Esophagus mucosa (tissue), 1 donor: ENCODE measurements around the gene CDKN2C. TPM values are rescaled to one million over a fixed set of nuclear protein-coding genes. Genes with fewer than 3 reads are reported as not detected.
"Not testable (repeated sequence)": the region's sequence is repeated elsewhere in the genome, so short reads cannot be mapped to it uniquely, and the experiment has no call there.

Source experiments
- ATAC-seq: fragments of 200-7000 bp; cut with Tn5 transposase; one replicate; pipeline ENCODE4 v1.9.1; 2020
- total RNA-seq: library from RNA; stranded (reverse); gene quantifications from one replicate; pipeline ENCODE4 v1.2.4, GENCODE V29; 2023
- donor health status: DM: yes; HTN: yes; CAD: no.

Gene CDKN2C
- total RNA-seq, 1 donor from 2014 or later, result 6.9 TPM

DNA sequence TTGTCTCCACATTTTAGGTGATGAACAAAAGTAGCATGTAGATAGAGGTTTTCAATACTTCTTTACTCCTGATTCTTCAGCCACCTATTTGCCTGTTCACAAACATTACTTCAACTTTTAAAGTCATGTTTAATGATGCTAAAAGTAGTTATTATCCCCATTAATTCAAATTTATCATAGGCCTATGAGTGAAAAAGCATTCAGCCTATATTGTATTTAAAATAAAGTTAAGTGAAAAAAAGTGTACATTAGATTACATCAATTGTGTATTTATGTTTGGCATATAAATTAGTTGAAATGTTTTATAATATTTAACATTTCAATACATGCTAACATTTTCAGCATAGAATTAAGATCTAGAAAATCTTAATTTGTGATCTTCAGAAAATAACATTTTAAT, 10.5 kb downstream of the CDKN2C start:
- ATAC-seq, result no peak

DNA sequence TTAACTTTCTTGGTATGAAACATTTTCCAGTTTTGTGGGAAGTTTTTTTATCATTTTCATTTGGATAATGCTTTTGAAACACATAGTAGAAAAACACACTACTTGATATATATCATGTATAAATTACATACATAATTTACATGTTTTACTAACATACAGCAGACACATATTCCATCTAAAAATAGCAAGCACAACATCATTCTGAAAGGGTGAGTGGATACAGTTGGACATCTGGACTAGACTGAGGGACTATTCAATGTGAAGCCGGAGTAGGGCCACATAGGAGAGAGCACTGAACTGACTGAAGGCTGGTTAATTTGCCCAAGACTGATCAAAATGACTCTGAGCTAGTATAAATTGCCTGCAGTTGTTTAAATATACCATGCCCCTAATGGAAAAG, 11.7 kb downstream of the CDKN2C start:
- no peak for ATAC-seq

DNA sequence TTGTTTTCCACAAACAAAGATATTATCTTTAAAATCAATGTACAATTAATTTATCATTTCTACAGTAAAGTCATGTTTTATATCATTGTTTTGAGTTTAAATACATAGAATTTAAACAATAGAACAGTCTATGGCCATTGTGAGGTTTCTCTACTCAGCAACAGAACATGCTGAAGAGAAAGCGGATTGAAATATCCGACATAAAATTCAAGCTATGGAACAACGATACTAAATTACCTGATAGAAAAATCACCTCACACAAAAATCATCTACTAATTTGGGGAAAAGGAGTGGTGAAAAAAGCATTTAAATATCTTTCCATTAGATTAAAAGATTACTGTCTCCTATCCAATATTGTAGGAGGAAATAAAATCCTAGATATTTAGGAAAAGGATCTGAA, 12.6 kb downstream of the CDKN2C start:
- ATAC-seq, result no peak

DNA sequence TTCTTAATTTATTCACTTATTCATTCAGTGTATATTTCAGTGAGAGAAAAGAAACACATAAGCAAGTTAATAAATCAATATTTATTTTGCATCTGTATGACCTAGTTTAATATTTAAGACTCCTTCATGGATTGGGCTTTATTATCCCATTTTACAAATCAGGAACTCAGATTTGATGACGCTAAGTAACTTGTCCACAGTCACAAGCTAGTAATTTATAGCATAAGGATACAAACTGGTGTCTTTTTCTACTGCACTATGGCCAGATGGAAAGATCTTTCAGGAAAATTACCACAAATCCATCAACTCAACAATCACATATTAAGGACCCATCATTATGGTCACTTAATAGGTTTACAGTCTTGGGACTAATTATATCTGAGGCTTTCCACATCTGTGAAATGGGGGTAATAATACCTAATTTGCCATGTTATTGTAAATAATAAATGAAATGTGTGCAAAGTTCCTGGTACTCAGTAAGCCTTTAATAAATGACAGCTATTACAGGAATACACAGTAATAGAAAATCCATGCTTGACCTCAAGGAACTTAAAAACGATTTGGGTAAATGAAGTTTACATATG, 13.3 kb downstream of the CDKN2C start:
- no peak for ATAC-seq

DNA sequence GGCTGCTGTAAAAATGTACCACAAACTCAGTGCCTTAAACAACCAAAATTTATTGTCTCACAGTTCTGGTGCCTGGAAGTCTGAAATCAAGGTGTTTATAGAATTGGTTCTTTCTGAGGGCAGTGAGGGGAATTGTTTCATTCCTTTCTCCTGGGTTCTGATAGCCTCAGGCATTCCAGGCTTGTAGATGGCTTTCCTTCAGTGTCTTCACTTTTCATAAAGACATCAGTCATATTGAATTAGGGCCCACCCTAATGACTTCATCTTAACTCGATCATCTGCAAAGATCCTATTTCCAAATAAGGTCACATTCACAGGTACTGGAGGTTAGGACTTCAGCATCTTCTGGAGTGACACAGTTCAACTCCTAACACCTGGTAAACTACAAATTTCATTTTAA, 15.0 kb downstream of the CDKN2C start:
- no peak for ATAC-seq

DNA sequence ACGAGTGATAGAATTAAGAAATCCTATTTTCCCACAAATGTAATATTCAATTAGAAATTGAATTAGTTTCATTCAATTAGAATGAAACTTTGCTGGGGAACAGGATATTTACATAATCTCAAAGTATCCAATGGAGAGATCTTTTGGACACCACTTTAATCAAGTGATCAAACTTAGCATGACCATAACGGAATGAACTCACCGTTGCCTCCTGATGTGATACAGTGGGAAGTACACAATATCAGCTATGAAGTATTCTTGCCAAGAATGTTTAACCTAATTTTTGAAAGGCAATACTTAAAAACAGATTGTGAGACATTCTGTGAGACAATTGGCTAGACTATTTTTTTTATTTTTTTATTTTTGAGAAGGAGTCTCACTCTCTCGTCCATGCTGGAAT, 16.6 kb downstream of the CDKN2C start:
- ATAC-seq, result no peak

DNA sequence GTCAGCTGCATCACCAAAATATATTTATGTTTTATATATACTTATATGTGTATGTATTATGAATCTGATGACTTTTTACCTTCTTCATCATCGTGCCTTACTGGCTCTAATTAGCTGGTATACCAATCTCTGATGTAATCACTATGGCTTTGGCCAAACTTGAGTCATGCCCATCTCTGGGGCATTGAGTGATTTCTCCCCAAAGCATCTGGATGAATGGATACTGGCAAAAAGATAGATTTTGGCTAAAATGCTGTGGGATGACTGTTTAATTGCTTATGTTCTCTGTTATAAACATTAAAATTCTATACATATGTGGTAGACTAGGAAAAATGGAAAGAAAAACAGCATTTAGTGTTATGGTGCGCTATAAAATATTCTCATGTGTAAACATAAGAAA, 19.6 kb downstream of the CDKN2C start:
- ATAC-seq, result no peak

DNA sequence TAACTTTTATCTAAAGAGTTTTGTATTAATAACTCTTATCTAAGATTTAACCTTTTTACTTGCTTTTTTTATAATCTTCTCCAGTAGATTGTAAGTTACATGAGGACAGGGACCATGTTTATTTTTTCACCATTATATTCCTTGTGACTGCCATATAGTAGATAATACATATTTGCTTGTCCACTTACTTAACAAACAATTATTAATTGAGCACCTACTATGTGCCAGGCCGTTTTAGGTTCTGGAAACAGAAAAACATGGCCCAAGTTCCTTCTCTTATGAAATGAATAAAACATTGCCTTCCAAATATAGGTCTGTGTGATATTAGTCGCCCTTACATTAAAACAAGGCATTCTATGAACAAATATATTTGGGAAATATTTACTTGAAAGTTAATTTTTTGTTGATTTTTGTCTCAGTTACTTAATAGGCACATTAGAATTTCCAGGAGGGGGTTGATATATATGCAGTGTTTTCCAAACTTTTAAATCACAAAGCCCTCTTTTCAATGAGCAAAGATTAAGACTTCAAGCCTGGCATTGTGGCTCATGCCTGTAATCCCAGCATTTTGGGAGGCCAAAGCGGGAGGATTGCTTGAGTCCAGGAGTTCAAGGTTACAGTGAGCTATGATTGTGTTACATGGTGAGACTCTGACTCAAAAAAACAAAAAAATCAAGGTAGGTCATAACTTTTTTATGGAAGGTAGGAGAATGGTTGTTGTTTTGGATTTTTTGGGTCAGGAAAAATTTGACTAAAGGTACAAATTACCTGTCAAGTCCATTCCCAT, 22.7 kb downstream of the CDKN2C start:
- ATAC-seq, result no peak

DNA sequence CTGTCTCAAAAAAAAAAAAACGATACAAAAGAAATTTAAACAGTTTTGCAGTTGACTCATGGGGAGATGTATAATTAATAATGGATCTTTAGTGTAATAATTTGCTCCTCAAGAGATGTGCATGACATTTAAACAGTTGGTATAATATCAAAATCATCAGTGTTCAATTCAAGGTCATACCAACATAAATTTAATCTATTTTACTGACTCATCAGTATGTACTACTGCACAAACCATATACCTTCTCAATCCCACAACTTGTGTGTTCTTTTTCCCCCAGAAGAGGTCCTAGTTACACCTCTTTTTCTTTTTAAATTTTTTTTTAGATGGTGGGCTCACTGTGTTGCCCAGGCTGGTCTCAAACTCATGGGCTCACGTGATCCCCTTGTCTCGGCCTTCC, 23.6 kb downstream of the CDKN2C start:
- no peak for ATAC-seq

DNA sequence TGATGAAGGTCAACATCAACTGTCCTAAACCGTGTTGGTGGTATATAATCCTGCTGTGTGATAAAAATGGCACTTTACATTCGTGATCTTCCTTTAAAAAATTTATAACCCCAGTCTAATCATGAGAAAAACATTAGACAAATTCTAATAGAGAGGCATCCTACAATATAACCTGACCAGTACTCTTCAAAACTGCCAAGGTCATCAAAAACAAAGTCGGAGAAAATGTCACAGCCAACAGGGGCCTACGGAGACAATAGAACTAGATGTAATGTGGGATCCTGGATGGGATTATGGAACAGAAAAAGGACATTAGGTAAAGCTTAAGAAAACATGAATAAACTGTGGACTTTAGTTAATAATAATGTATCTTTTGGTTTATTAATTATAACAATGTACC, 25.0 kb downstream of the CDKN2C start:
- no peak for ATAC-seq

DNA sequence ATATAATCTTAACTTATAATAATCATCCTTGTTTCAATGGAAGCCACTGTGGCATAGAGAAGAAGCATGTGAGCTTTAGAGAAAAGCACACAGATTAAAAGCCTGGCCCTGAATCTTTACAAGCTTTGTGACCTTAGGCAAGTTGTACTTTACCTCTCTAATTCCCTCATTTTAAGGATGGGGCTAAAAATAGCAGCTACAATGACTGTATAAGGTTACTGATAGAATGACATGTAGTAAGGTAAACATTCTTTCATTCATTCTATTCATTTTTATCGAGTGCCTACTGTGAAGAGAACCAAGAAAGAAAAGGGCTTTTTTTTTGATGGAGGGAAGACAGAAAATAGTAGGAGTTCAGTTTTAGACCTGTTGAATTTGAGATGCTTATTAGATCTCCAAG, 25.6 kb downstream of the CDKN2C start:
- ATAC-seq, result no peak

DNA sequence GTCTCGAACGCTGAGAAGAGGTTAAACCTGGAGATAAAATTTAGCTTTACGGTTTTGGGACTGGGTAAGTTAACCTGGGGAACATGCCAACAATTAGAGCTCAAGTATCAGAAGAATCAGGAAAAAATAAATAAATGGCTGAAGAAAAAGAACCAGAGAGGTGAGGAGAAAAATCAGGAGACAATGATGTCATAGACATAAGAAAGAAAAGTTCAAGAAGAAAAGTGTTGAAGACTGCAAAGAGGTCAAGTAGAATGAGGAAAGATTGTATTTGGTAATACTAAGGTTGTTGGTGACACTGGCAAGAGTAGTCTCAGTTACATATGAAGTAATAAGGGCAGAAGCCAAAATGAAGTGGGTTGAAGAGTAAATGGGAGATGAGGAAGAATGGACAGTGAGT, 26.0 kb downstream of the CDKN2C start:
- ATAC-seq, result no peak

DNA sequence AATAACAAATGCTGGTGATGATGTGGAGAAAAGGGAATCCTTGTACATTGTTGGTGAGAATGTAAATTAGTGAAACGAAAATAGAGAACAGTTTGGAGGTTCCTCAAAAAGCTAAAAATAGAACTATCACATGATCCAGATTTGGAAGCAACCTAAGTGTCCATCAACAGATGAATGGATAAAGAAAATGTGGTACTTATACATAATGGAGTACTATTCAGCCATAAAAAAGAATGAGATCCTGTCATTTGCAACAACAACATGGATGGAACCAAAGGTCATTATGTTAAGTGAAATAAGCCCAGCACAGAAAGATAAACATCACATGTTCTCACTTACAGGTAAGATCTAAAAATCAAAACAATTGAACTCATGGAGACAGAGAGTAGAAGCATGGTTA, 29.3 kb downstream of the CDKN2C start:
- ATAC-seq, result not testable (repeated sequence)

DNA sequence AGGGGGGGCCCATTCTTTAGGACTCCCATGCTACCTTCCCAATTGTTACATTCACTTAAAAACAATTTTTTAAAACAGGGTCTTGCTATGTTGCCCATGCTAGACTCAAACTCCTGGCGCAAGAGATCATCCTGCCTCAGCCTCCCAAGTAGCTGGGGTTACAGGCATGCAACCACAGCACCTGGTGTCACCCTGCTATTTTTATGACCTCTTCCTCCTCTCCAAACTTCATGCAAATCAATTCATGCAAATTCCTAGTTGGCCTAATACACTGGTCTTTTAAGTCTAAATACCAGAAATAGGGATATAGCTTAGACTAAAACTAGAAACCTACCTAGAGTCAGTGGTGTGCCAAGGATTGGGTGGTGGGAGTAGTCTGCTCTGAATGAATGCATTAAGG, 30.1 kb downstream of the CDKN2C start:
- ATAC-seq, result no peak

DNA sequence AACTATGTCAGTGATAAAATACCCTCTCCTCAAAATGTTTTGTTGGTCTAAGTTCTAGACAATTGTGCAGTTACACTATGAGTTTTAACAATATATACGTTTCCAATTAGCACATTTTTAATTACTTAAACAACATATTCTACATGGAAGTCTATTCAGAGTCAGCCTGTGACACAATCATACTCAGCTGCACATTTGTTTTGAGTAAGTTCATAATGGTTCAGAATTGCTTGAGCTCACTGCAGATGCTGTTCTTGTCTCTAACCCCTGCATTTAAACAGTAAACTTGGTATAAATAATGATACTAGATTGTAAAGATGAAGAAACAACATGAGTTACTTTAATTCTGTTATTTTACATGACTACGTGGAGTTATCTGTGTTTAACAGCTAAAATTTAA, 30.6 kb downstream of the CDKN2C start:
- no peak for ATAC-seq

DNA sequence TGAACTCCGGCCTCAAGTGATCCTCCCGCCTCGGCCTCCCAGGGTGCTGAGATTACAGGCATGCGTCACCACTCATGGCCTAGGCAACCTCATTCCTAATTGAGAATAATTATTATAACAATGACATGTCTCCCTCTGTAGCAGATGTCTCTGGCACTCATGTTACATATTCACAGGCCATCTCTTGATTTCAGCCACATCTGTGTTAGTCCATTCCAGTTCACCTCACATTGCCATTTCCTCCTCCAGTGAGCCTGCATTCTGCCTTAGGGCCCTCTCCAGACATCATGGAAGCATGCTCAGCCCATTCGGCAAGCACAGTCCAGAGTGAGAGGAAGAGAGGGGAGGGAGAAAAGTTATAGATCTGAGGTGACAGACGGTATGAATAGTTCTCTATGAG, 32.5 kb downstream of the CDKN2C start:
- no peak for ATAC-seq

DNA sequence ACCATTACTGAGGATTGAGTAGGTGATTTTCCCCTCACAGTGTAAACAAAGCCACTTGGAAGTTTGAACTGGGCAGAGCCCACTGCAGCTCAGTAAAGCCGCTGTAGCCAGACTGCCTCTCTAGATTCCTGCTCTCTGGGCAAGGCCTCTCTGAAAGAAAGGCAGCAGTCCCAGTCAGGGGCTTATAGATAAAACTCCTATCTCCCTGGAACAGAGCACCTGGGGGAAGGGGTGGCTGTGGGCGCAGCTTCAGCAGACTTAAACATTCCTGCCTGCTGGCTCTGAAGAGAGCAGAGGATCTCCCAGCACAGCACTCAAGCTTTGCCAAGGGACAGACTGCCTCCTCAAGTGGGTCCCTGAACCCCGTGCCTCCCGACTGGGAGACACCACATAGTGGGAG, 35.5 kb downstream of the CDKN2C start:
- not testable (repeated sequence) for ATAC-seq

DNA sequence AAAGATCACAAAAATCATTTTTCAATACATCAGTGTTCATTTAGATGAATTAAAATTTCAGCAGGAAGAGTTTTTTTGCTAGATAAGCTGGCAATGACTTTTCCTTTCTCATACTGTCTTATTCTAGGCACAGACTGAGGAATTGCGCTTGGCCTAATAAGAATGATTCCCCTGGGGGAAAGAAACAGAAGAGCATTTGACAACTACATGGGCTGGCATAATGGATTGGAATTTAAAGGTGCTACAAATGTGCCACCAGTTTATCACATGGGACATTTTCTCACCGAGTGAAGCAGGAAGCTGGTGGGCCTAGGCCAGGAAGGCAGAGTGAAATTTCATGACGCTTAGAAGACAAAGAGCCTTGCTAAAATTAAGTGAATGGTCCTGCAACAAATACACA, 39.3 kb downstream of the CDKN2C start:
- ATAC-seq, result no peak

DNA sequence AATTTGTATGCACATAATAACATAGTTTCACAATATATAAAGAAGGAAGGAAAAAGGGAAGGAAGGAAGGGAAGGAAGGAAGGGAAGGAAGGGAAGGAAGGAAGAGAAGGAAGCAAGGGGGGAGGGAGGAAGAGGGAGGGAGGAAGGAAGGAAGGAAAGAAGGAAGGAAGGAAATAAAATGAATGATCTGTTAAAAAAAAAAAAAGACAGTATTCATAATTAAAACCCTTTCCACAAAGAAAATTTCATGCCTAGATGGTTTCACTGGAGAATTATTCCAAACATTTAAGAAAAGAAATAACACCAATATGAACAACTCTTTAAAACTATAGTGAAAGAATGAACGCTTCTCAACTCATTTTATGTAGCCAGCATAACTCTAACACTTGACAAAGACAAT, 44.8 kb downstream of the CDKN2C start:
- ATAC-seq, result no peak

DNA sequence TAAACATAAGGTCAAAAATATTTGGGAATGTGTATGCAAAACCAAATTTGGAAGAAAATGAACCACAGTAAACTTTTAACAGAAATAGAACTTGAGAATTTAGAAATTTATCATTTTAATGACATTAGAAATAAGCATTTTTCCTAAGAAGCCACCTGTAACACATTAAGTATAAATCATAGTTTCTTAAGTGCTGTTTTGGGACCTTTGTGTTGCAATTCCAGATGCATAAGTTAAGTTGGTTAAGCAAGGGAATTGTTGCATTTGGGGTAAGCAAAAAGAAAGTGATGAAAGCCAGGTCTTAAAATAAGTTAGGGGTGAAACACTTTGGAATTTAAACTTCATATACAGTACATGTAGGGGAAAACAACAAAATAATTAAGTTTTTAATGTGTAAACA, 49.8 kb downstream of the CDKN2C start:
- no peak for ATAC-seq
